Measurements from ENCODE around the gene CBL. TPM values are rescaled to one million over a fixed set of nuclear protein-coding genes. Genes with fewer than 3 reads are reported as not detected.

Gene CBL
- total and polyA plus RNA-seq, 10 of the 15 experiments (the other 5 are each of a cell fraction or from before 2014, with no cell fraction given) = 3.9 to 27.1 (median 9.5) TPM

- TF ChIP-seq SMAD1 (IDR thresholded peaks at IDR 0.05; ENCODE audit: low read depth, partially characterized antibody) (no peak), SMC3 (IDR thresholded peaks at IDR 0.05; ENCODE audit: borderline replicate concordance, low read length) (no peak), ZNF217 (IDR thresholded peaks at IDR 0.05) (no peak), JUND (IDR thresholded peaks at IDR 0.05; ENCODE audit: low read depth, low read length) (no peak), ZSCAN29 (IDR thresholded peaks at IDR 0.05) (no peak), NFXL1 (IDR thresholded peaks at IDR 0.05; ENCODE audit: borderline replicate concordance) (no peak), GABPA (IDR thresholded peaks at IDR 0.05; ENCODE audit: low read depth) (no peak)
These were observed 2.1 kb upstream of the CBL start (continued) for GRCh38 chr11:119204066-119204465.

GRCh38 chr11:119205080-119205479, 1.1 kb upstream of the CBL start:
- H2AFZ ChIP-seq (ENCODE audit: control insufficient read depth, low read depth, low read length) = peak overlapping the region; percentile 85
- H3K27me3 ChIP-seq (replicated peaks in 1 of 2; ENCODE audit: control insufficient read depth in 2 of 2, insufficient read depth in 2 of 2, low read length in 1 of 2) = no peaks in the 10 kb centered on the region
- peak overlapping the region; percentile 86 for H3K4me2 ChIP-seq (ENCODE audit: control insufficient read depth, insufficient read depth)
- 31% methylated on average over 10 of the region's 10 CpGs for WGBS (ENCODE audit: insufficient coverage, insufficient replicate concordance, low lambda C conversion rate, missing lambda C conversion rate)
- H4K20me1 ChIP-seq (ENCODE audit: control insufficient read depth, insufficient read depth) = no peaks in the 10 kb centered on the region
- H3K36me3 ChIP-seq (ENCODE audit: control insufficient read depth in 2 of 2, insufficient read depth in 2 of 2, low read length in 1 of 2) = no peaks in the 10 kb centered on the region
- DNase-seq (ENCODE audit: low read depth, low spot score) = no peak
- no peaks in the 10 kb centered on the region; the same call in 2 of the 3 replicates for H3K9me3 ChIP-seq (replicated peaks; ENCODE audit: control insufficient read depth, insufficient read depth, low read length)
- intact Hi-C loops (cut with micrococcal nuclease; ENCODE audit: unreplicated experiment) (loop anchor here (5.0 kb wide), 1 partner anchor 117 kb away; no protein-coding TSS in a partner anchor), in situ Hi-C loops (cut with MboI) (no loop called here)
- ChIA-PET SMC1A (ENCODE audit: uncharacterized antibody, unreplicated experiment) (interaction anchor here (0.8 to 4.0 kb wide), 8 partner anchors 9 to 138 kb away, joined by 3 to 42 read pairs (median 6); partner anchors contain the start of gene VPS11), POLR2A (interaction anchor here (0.6 to 1.7 kb wide), 7 partner anchors 9 to 122 kb away, joined by 3 to 10 read pairs (median 5); partner anchors contain the start of gene HINFP), RAD21 (ENCODE audit: unreplicated experiment) (interaction anchor here (1.2 to 3.6 kb wide), 8 partner anchors 9 to 138 kb away, joined by 3 to 44 read pairs (median 6); partner anchors contain the start of genes C2CD2L and VPS11), CTCF (interaction anchor here (0.7 to 4.5 kb wide), 16 partner anchors 9 to 161 kb away, joined by 3 to 63 read pairs (median 6); partner anchors contain the start of genes NLRX1 and RNF26)
- H3K9ac ChIP-seq (ENCODE audit: control insufficient read depth, insufficient read depth, low read length) = peak overlapping the region; percentile 83
- FAIRE-seq = no peak
- TSS peak; percentile 90 for BruUV-seq (replicated peaks)
- peaks cover 9% of the 10 kb centered on the region for H3K4me1 ChIP-seq (ENCODE audit: control insufficient read depth, insufficient read depth, low read length)
- peaks cover 38% of the 10 kb centered on the region for H3K79me2 ChIP-seq (ENCODE audit: control insufficient read depth, insufficient read depth, low read length)
- peak overlapping the region; percentile 68; the same call in 1 of the 2 replicates for H3K27ac ChIP-seq (ENCODE audit: control insufficient read depth, insufficient read depth)
- no peak for ATAC-seq
- peak overlapping the region; percentile 93; the same call in 1 of the 2 replicates for H3K4me3 ChIP-seq
- TF ChIP-seq USF1 (IDR thresholded peaks at IDR 0.05; ENCODE audit: borderline replicate concordance, extremely low read length, insufficient read depth, low read depth, low read length) = no peak
- TF ChIP-seq NR2F1 (conservative IDR thresholded peaks at IDR 0.05) = no peak
- TF ChIP-seq RELA (IDR thresholded peaks at IDR 0.05; ENCODE audit: borderline replicate concordance, partially characterized antibody) = no peak
- no peak for TF ChIP-seq REST (IDR thresholded peaks at IDR 0.05; ENCODE audit: low read depth, low read length)
- peak; percentile 93 for TF ChIP-seq EED (IDR thresholded peaks at IDR 0.05; ENCODE audit: low read depth)
- no peak for TF ChIP-seq BCL3 (IDR thresholded peaks at IDR 0.05; ENCODE audit: borderline replicate concordance, insufficient read depth, low read depth, low read length, poor library complexity, severe bottlenecking)
- TF ChIP-seq IKZF2 (IDR thresholded peaks at IDR 0.05) = peak in 1 of 2 experiments; percentile 24; a peak in 1 of 4 replicates
- TF ChIP-seq TAF1 (IDR thresholded peaks at IDR 0.05; ENCODE audit: borderline replicate concordance, low read depth, low read length) = no peak
- no peak for TF ChIP-seq POU2F2 (IDR thresholded peaks at IDR 0.05; ENCODE audit: borderline replicate concordance, low read depth, low read length)
- TF ChIP-seq RUNX3 (IDR thresholded peaks at IDR 0.05; ENCODE audit: low read length) = peak; percentile 22; the same call in 1 of the 2 replicates
- TF ChIP-seq NFIC (IDR thresholded peaks at IDR 0.05; ENCODE audit: low read depth, low read length) = peak; percentile 58; the same call in 1 of the 2 replicates

Data from GM12878 (cell line).